ENCODE data around the gene IL22RA2. TPM values are rescaled to one million over a fixed set of nuclear protein-coding genes. Genes with fewer than 3 reads are reported as not detected.

The IL22RA2 gene
- total RNA-seq, 2 donors from 2014 or later: not detected

- peak; percentile 70 to 89 for ATAC-seq
- no peak for DNase-seq
- intact Hi-C loops (cut with DNase I): loop anchor here in 1 of 2 donors (5.0 kb wide), 1 partner anchor 105 kb away; no protein-coding TSS in a partner anchor
Measured at GRCh38 chr6:137202078-137202477, 28.6 kb upstream of the IL22RA2 start.

- ATAC-seq (no peak), DNase-seq (no peak)
- intact Hi-C loops (cut with DNase I): loop anchor here in 1 of 2 donors (5.0 kb wide), 1 partner anchor 104 kb away; no protein-coding TSS in a partner anchor
Measured at GRCh38 chr6:137201006-137201405, 27.6 kb upstream of the IL22RA2 start.

- DNase-seq (no peak), ATAC-seq (no peak)
- intact Hi-C loops (cut with DNase I): loop anchor here in 1 of 2 donors (5.0 kb wide), 1 partner anchor 103 kb away; no protein-coding TSS in a partner anchor
Measured at GRCh38 chr6:137200288-137200687, 26.8 kb upstream of the IL22RA2 start.

- no peak for ATAC-seq
- intact Hi-C loops (cut with DNase I): no loop called here
Measured at GRCh38 chr6:137197684-137198645, 24.5 kb upstream of the IL22RA2 start.

GRCh38 chr6:137193256-137194070 lies 20.0 kb upstream of the IL22RA2 start:
- peak; percentile 45 to 65 for ATAC-seq
- no peak for DNase-seq
- intact Hi-C loops (cut with DNase I): no loop called here

More at GRCh38 chr6:137197684-137198645, 24.5 kb upstream of the IL22RA2 start:
- no peak for DNase-seq

- DNase-seq (no peak), ATAC-seq (no peak)
- intact Hi-C loops (cut with DNase I): no loop called here
Measured at GRCh38 chr6:137192821-137193220, 19.4 kb upstream of the IL22RA2 start.

GRCh38 chr6:137191670-137192069 lies 18.2 kb upstream of the IL22RA2 start:
- intact Hi-C loops (cut with DNase I): no loop called here
- DNase-seq (no peak), ATAC-seq (peak in 1 of 2 donors; percentile 25)

GRCh38 chr6:137191236-137191635 lies 17.8 kb upstream of the IL22RA2 start:
- intact Hi-C loops (cut with DNase I): no loop called here
- no peak for DNase-seq
- no peak for ATAC-seq

GRCh38 chr6:137190583-137191094 lies 17.2 kb upstream of the IL22RA2 start:
- ATAC-seq: no peak
- intact Hi-C loops (cut with DNase I): no loop called here

GRCh38 chr6:137188855-137189254 lies 15.4 kb upstream of the IL22RA2 start:
- ATAC-seq (no peak), DNase-seq (no peak)
- intact Hi-C loops (cut with DNase I): no loop called here

More at GRCh38 chr6:137190583-137191094, 17.2 kb upstream of the IL22RA2 start:
- no peak for DNase-seq

GRCh38 chr6:137185290-137185689 lies 11.8 kb upstream of the IL22RA2 start:
- DNase-seq (no peak), ATAC-seq (no peak)
- intact Hi-C loops (cut with DNase I): no loop called here

- ATAC-seq (no peak), DNase-seq (no peak)
- intact Hi-C loops (cut with DNase I): no loop called here
Measured at GRCh38 chr6:137182654-137183073, 9.2 kb upstream of the IL22RA2 start.

- DNase-seq: no peak
- intact Hi-C loops (cut with DNase I): no loop called here
- ATAC-seq: no peak
Measured at GRCh38 chr6:137181891-137182653, 8.6 kb upstream of the IL22RA2 start.

GRCh38 chr6:137177611-137178010 lies 4.2 kb upstream of the IL22RA2 start:
- no peak for DNase-seq
- no peak for ATAC-seq
- intact Hi-C loops (cut with DNase I): no loop called here

GRCh38 chr6:137176729-137177128 lies 3.3 kb upstream of the IL22RA2 start:
- no peak for ATAC-seq
- intact Hi-C loops (cut with DNase I): no loop called here
- DNase-seq: no peak

- DNase-seq (no peak), ATAC-seq (no peak)
- intact Hi-C loops (cut with DNase I): no loop called here
Measured at GRCh38 chr6:137175868-137176245, 2.4 kb upstream of the IL22RA2 start.

GRCh38 chr6:137175157-137175867 lies 1.9 kb upstream of the IL22RA2 start:
- DNase-seq (no peak), ATAC-seq (peak; percentile 79 to 87)
- intact Hi-C loops (cut with DNase I): no loop called here

- no peak for ATAC-seq
Measured at GRCh38 chr6:137172734-137173431, 561 bp downstream of the IL22RA2 start.

More at GRCh38 chr6:137172734-137173431, 561 bp downstream of the IL22RA2 start:
- intact Hi-C loops (cut with DNase I): no loop called here
- no peak for DNase-seq
